Hematopoietic multipotent progenitor cell treated with erythropoietin and hydrocortisone succinate and interleukin-3 and kit ligand, for 17 days (in vitro differentiated cells): Measurements from ENCODE around the gene MS4A5.

Experiments used
- DNase-seq: peaks from one replicate; pipeline ENCODE4 v3.0.0-alpha.2; 2015; ENCODE audit warnings: low spot score

MS4A5 gene

GRCh38 chr11:60482361-60482760 lies 53.0 kb downstream of the MS4A5 start:
- DNase-seq, result no peak

GRCh38 chr11:60485987-60486386 lies 56.6 kb downstream of the MS4A5 start:
- no peak for DNase-seq

GRCh38 chr11:60492488-60493009 lies 63.2 kb downstream of the MS4A5 start, which contains the start of gene MS4A12:
Gene MS4A12 (plus strand): TSS chr11:60492778. CDS start chr11:60497319, 4,541 bp downstream.
- DNase-seq, result no peak

- DNase-seq, result no peak
These were observed 64.1 kb downstream of the MS4A5 start for GRCh38 chr11:60493454-60493853.
